Brain pericyte (primary cell): ENCODE data around the gene TFAP2D.

ENCODE experiments used
- DNase-seq: peaks from one replicate; pipeline ENCODE4 v3.0.0-alpha.2; 2012; ENCODE audit warnings: low read depth, low spot score

Gene TFAP2D

DNA sequence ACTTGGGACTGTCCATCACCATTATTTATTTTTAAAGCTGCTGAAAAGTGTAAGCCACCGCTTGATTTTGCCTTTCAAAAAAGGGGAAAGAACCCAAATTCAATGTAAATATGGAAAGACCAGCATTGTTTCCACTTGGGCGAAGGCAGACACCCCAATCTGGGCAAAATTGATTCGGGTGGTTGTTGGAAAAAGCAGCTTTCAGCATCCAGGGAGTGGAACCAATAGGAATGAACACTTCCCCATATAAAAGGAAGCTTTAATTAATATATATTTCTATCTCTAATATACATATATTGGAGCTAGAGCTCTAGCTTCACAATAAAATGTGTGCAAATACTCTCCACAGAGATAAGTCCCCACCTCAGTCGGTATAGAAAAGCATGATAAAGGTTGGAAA, at the start of gene TFAP2D:
Gene TFAP2D, plus strand, starts transcription at position 301 of the 400 bp plus-strand sequence. CDS start 530 bp downstream, outside the sequence.
- no peak for DNase-seq

- DNase-seq = no peak
These were observed 49.5 kb upstream of the TFAP2D start for GRCh38 chr6:50663806-50664205.

- no peak for DNase-seq
These were observed 47.2 kb upstream of the TFAP2D start for GRCh38 chr6:50666089-50666488.

DNA sequence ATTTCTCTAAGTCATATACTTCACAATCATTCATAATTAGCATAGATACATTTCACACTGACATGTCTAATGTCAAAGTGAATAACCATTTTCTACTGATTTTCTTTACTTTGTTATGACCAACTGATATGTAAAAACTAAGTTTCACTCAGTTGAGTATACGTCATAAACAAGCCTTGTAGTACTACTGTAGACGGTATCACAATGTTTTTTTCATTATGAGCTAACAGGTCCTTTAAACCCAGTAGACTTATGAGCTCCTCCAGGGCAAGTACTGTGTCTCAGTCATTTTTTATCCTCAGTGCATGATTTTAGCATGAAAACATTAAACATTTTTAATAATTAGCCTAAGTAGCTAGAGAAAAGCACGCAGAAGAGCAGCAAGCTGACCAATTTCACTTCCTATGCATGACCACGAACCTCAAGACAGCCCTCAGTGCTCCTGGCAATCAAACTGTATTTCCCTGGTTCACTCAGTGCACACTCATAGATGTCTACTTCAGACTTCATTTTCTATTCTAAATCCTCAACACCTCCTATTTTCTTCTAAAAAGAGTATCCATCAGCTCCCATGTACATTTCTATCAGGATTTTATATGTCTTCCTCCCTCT, 32.0 kb upstream of the TFAP2D start:
- no peak for DNase-seq

GRCh38 chr6:50689210-50689609, 24.1 kb upstream of the TFAP2D start:
- DNase-seq = no peak

DNA sequence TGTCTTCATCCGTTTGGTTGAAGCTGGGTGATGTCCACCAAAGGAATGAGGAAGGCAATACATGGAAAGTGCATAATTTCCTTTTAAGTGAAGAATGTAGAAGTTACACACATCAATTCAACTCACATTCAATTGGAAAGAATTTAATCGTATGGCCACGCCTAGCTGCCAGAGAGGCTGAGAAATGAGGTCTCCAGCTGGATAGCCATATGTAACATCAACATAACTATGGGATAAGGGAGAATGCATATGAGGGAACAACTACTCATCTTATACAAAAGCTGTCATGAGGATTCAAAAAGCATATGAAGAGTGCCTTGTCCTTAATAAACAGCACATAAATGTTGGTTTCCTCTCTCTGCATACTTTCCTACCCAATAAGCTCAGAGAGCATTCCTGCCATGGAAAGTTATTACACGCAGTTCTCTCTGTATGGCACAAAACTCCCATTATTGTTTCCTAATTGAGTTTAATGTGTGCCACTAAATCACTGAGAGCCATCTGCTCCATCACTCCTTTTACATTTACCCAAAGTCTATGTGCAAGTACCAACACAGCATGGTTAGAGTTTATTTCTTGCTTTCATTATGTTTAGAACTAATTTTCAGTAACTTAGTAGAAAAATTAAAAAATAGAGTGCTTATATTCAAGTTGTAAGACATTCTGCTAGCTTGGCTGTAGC, 21.4 kb upstream of the TFAP2D start:
- no peak for DNase-seq

DNA sequence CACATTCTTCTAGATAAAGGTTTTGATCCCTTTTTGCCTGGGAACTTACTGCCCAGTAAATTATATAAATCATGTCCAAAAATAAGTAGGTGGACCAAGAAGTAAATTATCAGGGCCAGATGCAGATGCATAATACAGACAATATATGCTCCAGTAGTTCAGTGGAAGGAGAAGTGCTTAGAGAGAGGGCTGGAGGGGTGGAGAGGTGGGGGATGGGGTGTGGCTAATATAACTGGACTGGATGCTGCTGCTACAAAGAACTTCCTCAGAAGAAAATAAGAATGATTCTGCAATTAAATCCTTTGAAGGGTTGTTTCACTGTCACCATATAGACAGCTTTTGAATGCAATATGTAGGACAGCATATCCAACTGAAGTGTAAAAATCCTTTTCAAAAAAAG, 14.8 kb upstream of the TFAP2D start:
- no peak for DNase-seq

GRCh38 chr6:50699051-50699775, 14.1 kb upstream of the TFAP2D start:
- DNase-seq = no peak

DNA sequence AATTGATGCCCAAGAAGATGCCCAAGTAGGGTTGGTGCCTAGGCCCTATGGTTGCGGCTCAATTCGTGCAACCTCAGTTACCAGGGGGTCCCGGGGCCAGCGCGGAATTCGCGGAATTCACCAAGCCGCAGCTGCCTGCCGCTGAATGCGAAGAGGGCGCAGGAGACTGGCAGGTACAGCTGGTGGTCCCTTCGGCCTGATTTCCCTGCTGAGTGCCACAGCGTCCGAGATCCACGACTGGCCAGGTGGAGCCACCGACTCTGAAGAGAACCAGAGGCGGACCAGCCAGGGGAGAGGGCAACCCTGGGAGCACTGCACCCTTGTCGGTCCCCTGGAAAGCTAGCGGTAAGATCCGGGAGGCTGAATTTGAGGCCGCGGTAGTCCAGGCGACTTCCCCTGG, 6.8 kb upstream of the TFAP2D start:
- DNase-seq = no peak

- no peak for DNase-seq
These were observed 6.1 kb upstream of the TFAP2D start for GRCh38 chr6:50707191-50707590.

GRCh38 chr6:50707652-50708300, 5.5 kb upstream of the TFAP2D start:
- DNase-seq = no peak

DNA sequence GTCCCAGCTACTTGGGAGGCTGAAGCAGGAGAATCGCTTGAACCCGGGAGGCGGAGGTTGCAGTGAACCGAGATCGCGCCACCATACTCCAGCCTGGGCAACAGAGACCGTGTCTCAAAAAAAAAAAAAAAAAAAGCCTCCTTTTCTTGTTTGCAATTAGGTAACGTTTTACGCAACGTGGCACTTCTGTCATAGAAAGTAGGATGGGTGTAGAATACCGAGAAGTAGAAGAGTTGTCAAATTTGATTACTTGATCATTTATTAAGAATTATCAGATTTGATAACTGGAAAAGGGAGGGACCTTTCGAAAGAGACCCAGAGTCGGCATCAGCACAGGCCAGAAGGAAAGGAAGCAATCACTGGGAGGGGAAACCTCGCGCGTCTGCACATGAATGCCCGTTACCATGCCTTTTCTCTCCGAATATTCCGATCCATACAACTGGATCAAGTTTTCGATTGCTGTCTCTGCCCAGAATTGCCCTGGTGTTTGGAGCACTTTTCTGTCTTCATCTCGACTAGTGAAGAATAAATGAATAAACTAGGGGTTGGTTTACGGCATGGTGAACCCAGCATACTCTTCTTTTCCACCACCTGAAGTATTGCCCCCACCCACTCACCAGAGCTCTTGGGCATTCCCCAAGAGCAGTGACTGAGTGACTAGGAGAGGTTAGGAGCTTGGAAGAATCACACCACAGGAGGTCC, 4.5 kb upstream of the TFAP2D start:
- DNase-seq = no peak

GRCh38 chr6:50709366-50709734, 4.0 kb upstream of the TFAP2D start:
- DNase-seq = no peak

- no peak for DNase-seq
These were observed 1.6 kb upstream of the TFAP2D start for GRCh38 chr6:50711686-50712085.

- DNase-seq = no peak
These were observed 1.0 kb upstream of the TFAP2D start for GRCh38 chr6:50712291-50712690.

DNA sequence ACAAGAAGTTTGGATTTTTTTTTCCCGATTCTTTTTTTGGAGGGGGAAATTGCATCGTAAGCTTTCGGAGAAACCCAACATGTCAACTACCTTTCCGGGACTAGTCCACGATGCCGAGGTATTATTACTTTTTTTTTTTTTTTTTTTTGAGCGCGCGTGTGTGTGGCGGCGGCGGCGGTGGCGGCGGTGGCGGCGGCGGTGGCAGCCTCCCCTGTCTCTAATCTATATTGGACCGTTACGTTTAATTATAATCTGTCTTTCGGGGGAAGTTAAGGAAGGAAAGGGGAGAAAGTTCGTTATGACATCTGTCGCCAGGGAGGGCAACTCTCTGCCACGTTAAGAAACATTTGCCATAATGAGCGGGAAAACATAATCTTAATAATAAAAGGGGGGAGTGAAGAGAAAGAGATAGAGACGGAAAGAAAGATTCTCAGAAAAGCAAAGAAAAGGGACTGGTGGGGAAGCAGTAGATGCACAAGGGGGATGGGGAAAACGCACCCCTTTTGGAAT, 706 bp downstream of the TFAP2D start:
- no peak for DNase-seq

- DNase-seq = no peak
These were observed 1.4 kb downstream of the TFAP2D start for GRCh38 chr6:50714487-50715379.

GRCh38 chr6:50716899-50717509, 3.7 kb downstream of the TFAP2D start:
- DNase-seq = no peak

GRCh38 chr6:50717734-50718457, 4.6 kb downstream of the TFAP2D start:
- DNase-seq = no peak
